Measurements from ENCODE around the gene CAPZB. TPM values are rescaled to one million over a fixed set of nuclear protein-coding genes. Genes with fewer than 3 reads are reported as not detected.

CAPZB gene
- total RNA-seq, 1 experiment from 2014 or later: 198 TPM

- CTCF ChIA-PET: no interaction called here
- no peaks in the 10 kb centered on the region for H3K27me3 Mint-ChIP-seq (ENCODE audit: unreplicated experiment)
- BruUV-seq (replicated peaks): no TSS peak
Measured at GRCh38 chr1:19521411-19521810, 36.1 kb upstream of the CAPZB start.

GRCh38 chr1:19517017-19517416 lies 31.7 kb upstream of the CAPZB start:
- no peaks in the 10 kb centered on the region for H3K4me1 Mint-ChIP-seq (ENCODE audit: low read depth, unreplicated experiment)
- no peak overlapping the region for H3K27ac Mint-ChIP-seq (ENCODE audit: unreplicated experiment)
- intact Hi-C loops (cut with micrococcal nuclease; ENCODE audit: unreplicated experiment): no loop called here
- no peak overlapping the region for H3K4me3 Mint-ChIP-seq (ENCODE audit: low read depth, unreplicated experiment)
- no peaks in the 10 kb centered on the region for H3K36me3 Mint-ChIP-seq (ENCODE audit: insufficient read depth, unreplicated experiment)
- no TSS peak for BruUV-seq (replicated peaks)
- H3K27me3 Mint-ChIP-seq (ENCODE audit: unreplicated experiment): no peaks in the 10 kb centered on the region
- CTCF ChIA-PET: no interaction called here
- H3K9me3 Mint-ChIP-seq (ENCODE audit: low read depth, unreplicated experiment): peaks cover 4% of the 10 kb centered on the region
- no peak for TF ChIP-seq CTCF (IDR thresholded peaks at IDR 0.05; ENCODE audit: unreplicated experiment)
- no peak for DNase-seq

More at GRCh38 chr1:19521411-19521810, 36.1 kb upstream of the CAPZB start:
- peaks cover 4% of the 10 kb centered on the region for H3K9me3 Mint-ChIP-seq (ENCODE audit: low read depth, unreplicated experiment)
- no peaks in the 10 kb centered on the region for H3K4me1 Mint-ChIP-seq (ENCODE audit: low read depth, unreplicated experiment)
- no peak for DNase-seq
- intact Hi-C loops (cut with micrococcal nuclease; ENCODE audit: unreplicated experiment): no loop called here
- no peak for TF ChIP-seq CTCF (IDR thresholded peaks at IDR 0.05; ENCODE audit: unreplicated experiment)
- H3K36me3 Mint-ChIP-seq (ENCODE audit: insufficient read depth, unreplicated experiment): no peaks in the 10 kb centered on the region
- H3K27ac Mint-ChIP-seq (ENCODE audit: unreplicated experiment): no peak overlapping the region
- H3K4me3 Mint-ChIP-seq (ENCODE audit: low read depth, unreplicated experiment): no peak overlapping the region

- Mint-ChIP-seq H3K27ac (ENCODE audit: unreplicated experiment) (no peak overlapping the region), H3K9me3 (ENCODE audit: low read depth, unreplicated experiment) (peaks cover 4% of the 10 kb centered on the region), H3K27me3 (ENCODE audit: unreplicated experiment) (no peaks in the 10 kb centered on the region), H3K4me1 (ENCODE audit: low read depth, unreplicated experiment) (no peaks in the 10 kb centered on the region), H3K36me3 (ENCODE audit: insufficient read depth, unreplicated experiment) (no peaks in the 10 kb centered on the region), H3K4me3 (ENCODE audit: low read depth, unreplicated experiment) (no peak overlapping the region)
- no TSS peak for BruUV-seq (replicated peaks)
- DNase-seq: no peak
- no peak for TF ChIP-seq CTCF (IDR thresholded peaks at IDR 0.05; ENCODE audit: unreplicated experiment)
- CTCF ChIA-PET: no interaction called here
- intact Hi-C loops (cut with micrococcal nuclease; ENCODE audit: unreplicated experiment): no loop called here
Measured at GRCh38 chr1:19515201-19515600, 29.9 kb upstream of the CAPZB start.

- no TSS peak for BruUV-seq (replicated peaks)
- Mint-ChIP-seq H3K4me1 (ENCODE audit: low read depth, unreplicated experiment) (no peaks in the 10 kb centered on the region), H3K27ac (ENCODE audit: unreplicated experiment) (no peak overlapping the region), H3K36me3 (ENCODE audit: insufficient read depth, unreplicated experiment) (no peaks in the 10 kb centered on the region), H3K9me3 (ENCODE audit: low read depth, unreplicated experiment) (peaks cover 4% of the 10 kb centered on the region), H3K27me3 (ENCODE audit: unreplicated experiment) (no peaks in the 10 kb centered on the region), H3K4me3 (ENCODE audit: low read depth, unreplicated experiment) (no peak overlapping the region)
- CTCF ChIA-PET: no interaction called here
- intact Hi-C loops (cut with micrococcal nuclease; ENCODE audit: unreplicated experiment): no loop called here
- no peak for TF ChIP-seq CTCF (IDR thresholded peaks at IDR 0.05; ENCODE audit: unreplicated experiment)
- no peak for DNase-seq
Measured at GRCh38 chr1:19514391-19514831, 29.1 kb upstream of the CAPZB start.
